ENCODE measurements around the gene SYCP2.

DNA sequence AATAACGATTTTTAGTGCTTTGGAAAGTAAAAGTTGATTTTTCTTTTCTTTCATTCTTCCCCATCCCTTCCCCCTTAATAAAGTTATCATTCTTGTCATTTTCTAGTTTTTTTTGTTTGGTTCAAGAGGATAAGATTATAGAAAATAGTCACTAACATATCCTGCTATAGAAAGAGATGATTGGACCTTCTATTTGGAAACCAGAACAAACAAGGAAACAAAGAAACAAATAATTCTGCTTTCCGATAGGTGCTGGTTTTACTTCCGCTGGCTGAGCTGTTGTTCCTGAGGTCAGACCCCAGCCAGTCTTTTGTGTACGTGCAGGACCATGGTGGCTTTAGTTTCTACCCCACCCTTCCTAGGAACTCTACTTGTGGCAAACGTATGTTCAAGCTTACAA, 24.7 kb upstream of the SYCP2 start, which contains the start of gene CDH26:
- TF ChIP-seq CTCF (IDR thresholded peaks at IDR 0.05): no peak
- TF ChIP-seq ZFX (IDR thresholded peaks at IDR 0.05; ENCODE audit: borderline replicate concordance): no peak

All from 22Rv1 (cell line).